SK-N-SH treated with all-trans-retinoic acid at 6 μM for 48 hours (cell line): ENCODE measurements around the gene ITCH.
"Not testable (repeated sequence)": the region's sequence is repeated elsewhere in the genome, so short reads cannot be mapped to it uniquely, and the experiment has no call there.

Source experiments
- ATAC-seq: fragments of 200-7000 bp; cut with Tn5 transposase; 3 replicates; pipeline ENCODE4 v1.9.1; 2020; ENCODE audit warnings: mild to moderate bottlenecking, moderate library complexity
- ARNTL ChIP-seq: fragments of 450-650 bp; formaldehyde crosslinking; IDR thresholded peaks from 2 replicates; pipeline ENCODE4 v1.5.0; 2020; ENCODE audit warnings: low read depth, mild to moderate bottlenecking, moderate library complexity, borderline replicate concordance
- BACH2 ChIP-seq: fragments of 250-450 bp; sonication (Bioruptor Pico); IDR thresholded peaks from 2 replicates; pipeline ENCODE4 v1.9.0; 2021; ENCODE audit warnings: mild to moderate bottlenecking, borderline replicate concordance
- CREB5 ChIP-seq: fragments of 250-450 bp; sonication (Bioruptor Pico); IDR thresholded peaks from 2 replicates; pipeline ENCODE4 v1.5.1; 2020; ENCODE audit warnings: low read depth, mild to moderate bottlenecking, moderate library complexity
- CSDC2 ChIP-seq: fragments of 250-450 bp; sonication (Bioruptor Pico); IDR thresholded peaks from 2 replicates; pipeline ENCODE4 v1.5.0; 2020; ENCODE audit warnings: mild to moderate bottlenecking, moderate library complexity
- CSRNP3 ChIP-seq: fragments of 250-450 bp; sonication (Bioruptor Pico); IDR thresholded peaks from 2 replicates; pipeline ENCODE4 v1.5.1; 2021; ENCODE audit warnings: mild to moderate bottlenecking, moderate library complexity
- GLIS3 ChIP-seq: fragments of 250-450 bp; sonication (Bioruptor Pico); IDR thresholded peaks from 2 replicates; pipeline ENCODE4 v1.5.0; 2020; ENCODE audit warnings: mild to moderate bottlenecking, moderate library complexity
- ISL1 ChIP-seq: fragments of 250-450 bp; sonication (Bioruptor Pico); IDR thresholded peaks from 2 replicates; pipeline ENCODE4 v2.1.2; 2022; ENCODE audit warnings: mild to moderate bottlenecking, moderate library complexity
- OSR1 ChIP-seq: fragments of 250-450 bp; sonication (Bioruptor Pico); IDR thresholded peaks from 2 replicates; pipeline ENCODE4 v1.8.0; 2022; ENCODE audit warnings: moderate library complexity, mild to moderate bottlenecking, inconsistent platforms
- PATZ1 ChIP-seq: fragments of 250-450 bp; sonication (Bioruptor Pico); IDR thresholded peaks from 2 replicates; pipeline ENCODE4 v1.8.0; 2020; ENCODE audit warnings: mild to moderate bottlenecking, moderate library complexity, borderline replicate concordance
- POU6F1 ChIP-seq: fragments of 250-450 bp; sonication (Bioruptor Pico); IDR thresholded peaks from 2 replicates; pipeline ENCODE4 v1.8.0; 2021; ENCODE audit warnings: low read depth, mild to moderate bottlenecking, moderate library complexity, borderline replicate concordance
- PPARA ChIP-seq: fragments of 250-450 bp; sonication (Bioruptor Pico); IDR thresholded peaks from 2 replicates; pipeline ENCODE4 v1.5.0; 2020; ENCODE audit warnings: mild to moderate bottlenecking, borderline replicate concordance
- RARB ChIP-seq: fragments of 250-450 bp; sonication (Bioruptor Pico); IDR thresholded peaks from 2 replicates; pipeline ENCODE4 v1.8.0; 2021; ENCODE audit warnings: mild to moderate bottlenecking, moderate library complexity
- SNAI2 ChIP-seq: fragments of 250-450 bp; sonication (Bioruptor Pico); IDR thresholded peaks from 2 replicates; pipeline ENCODE4 v1.5.0; 2020; ENCODE audit warnings: mild to moderate bottlenecking, moderate library complexity
- TCF4 ChIP-seq: fragments of 250-450 bp; sonication (Bioruptor Pico); IDR thresholded peaks from 2 replicates; pipeline ENCODE4 v1.8.0; 2021; ENCODE audit warnings: mild to moderate bottlenecking, moderate library complexity, borderline replicate concordance
- TOX ChIP-seq: fragments of 250-450 bp; sonication (Bioruptor Pico); IDR thresholded peaks from 2 replicates; pipeline ENCODE4 v1.8.0; 2021; ENCODE audit warnings: mild to moderate bottlenecking, moderate library complexity, borderline replicate concordance
- TSHZ2 ChIP-seq: fragments of 250-450 bp; sonication (Bioruptor Pico); IDR thresholded peaks from 2 replicates; pipeline ENCODE4 v1.5.0; 2020; ENCODE audit warnings: mild to moderate bottlenecking, moderate library complexity
- ZC3H10 ChIP-seq: fragments of 250-450 bp; sonication (Bioruptor Pico); IDR thresholded peaks from 2 replicates; pipeline ENCODE4 v1.5.1; 2021; ENCODE audit warnings: mild to moderate bottlenecking, moderate library complexity
- ZFP3 ChIP-seq: fragments of 250-450 bp; sonication (Bioruptor Pico); IDR thresholded peaks from 2 replicates; pipeline ENCODE4 v1.5.0; 2020; ENCODE audit warnings: mild to moderate bottlenecking, moderate library complexity
- ZFP30 ChIP-seq: fragments of 450-650 bp; formaldehyde crosslinking; IDR thresholded peaks from 2 replicates; pipeline ENCODE4 v1.5.0; 2022; ENCODE audit warnings: mild to moderate bottlenecking, moderate library complexity
- ZNF565 ChIP-seq: fragments of 450-650 bp; formaldehyde crosslinking; conservative IDR thresholded peaks from 2 replicates; pipeline ENCODE4 v1.5.0; 2020; ENCODE audit warnings: low read depth, mild to moderate bottlenecking, moderate library complexity
- ZNF70 ChIP-seq: fragments of 450-650 bp; formaldehyde crosslinking; IDR thresholded peaks from 2 replicates; pipeline ENCODE4 v1.5.0; 2020; ENCODE audit warnings: mild to moderate bottlenecking, moderate library complexity
- ZNF8 ChIP-seq: fragments of 450-650 bp; formaldehyde crosslinking; IDR thresholded peaks from 2 replicates; pipeline ENCODE4 v1.5.0; 2020; ENCODE audit warnings: mild to moderate bottlenecking, moderate library complexity

ITCH gene

GRCh38 chr20:34365765-34366213 is 2.7 kb downstream of the ITCH start:
- TF ChIP-seq POU6F1 (CRISPR knock-in tag) (no peak), PATZ1 (CRISPR knock-in tag) (no peak), ZFP3 (no peak), GLIS3 (CRISPR knock-in tag) (no peak), ISL1 (CRISPR knock-in tag) (no peak), ZNF565 (CRISPR knock-in tag) (no peak), BACH2 (CRISPR knock-in tag) (no peak), CREB5 (no peak), ZNF70 (CRISPR knock-in tag) (no peak), CSDC2 (CRISPR knock-in tag) (no peak), ZC3H10 (CRISPR knock-in tag) (no peak), TSHZ2 (CRISPR knock-in tag) (no peak), ZFP30 (CRISPR knock-in tag) (no peak), SNAI2 (CRISPR knock-in tag) (no peak)
- TF ChIP-seq, all 23 proteins: peak for 0
- ATAC-seq = no peak

- TF ChIP-seq ZC3H10 (CRISPR knock-in tag) (no peak), ZFP3 (no peak), ISL1 (CRISPR knock-in tag) (no peak), POU6F1 (CRISPR knock-in tag) (no peak), RARB (CRISPR knock-in tag) (no peak), CSRNP3 (CRISPR knock-in tag) (no peak), SNAI2 (CRISPR knock-in tag) (no peak), ZFP30 (CRISPR knock-in tag) (no peak), ZNF8 (CRISPR knock-in tag) (no peak), OSR1 (CRISPR knock-in tag) (no peak), ZNF565 (CRISPR knock-in tag) (no peak), TSHZ2 (CRISPR knock-in tag) (no peak), CREB5 (no peak), TOX (CRISPR knock-in tag) (no peak), PPARA (no peak), GLIS3 (CRISPR knock-in tag) (no peak), CSDC2 (CRISPR knock-in tag) (no peak), TCF4 (CRISPR knock-in tag) (no peak), ARNTL (CRISPR knock-in tag) (no peak)
- TF ChIP-seq, all 23 proteins: peak for 0
These were observed 4.1 kb downstream of the ITCH start for GRCh38 chr20:34367155-34367554.

GRCh38 chr20:34367911-34368310 is 4.8 kb downstream of the ITCH start:
- ATAC-seq = not testable (repeated sequence)

More at GRCh38 chr20:34367155-34367554, 4.1 kb downstream of the ITCH start:
- no peak for ATAC-seq
